Measurements from ENCODE around the gene LHFPL6.

The LHFPL6 gene

GRCh38 chr13:39391761-39392160, 211.2 kb downstream of the LHFPL6 start:
- no peak for TF ChIP-seq CTCF (IDR thresholded peaks at IDR 0.05)

- TF ChIP-seq CTCF (IDR thresholded peaks at IDR 0.05), result no peak
These were observed 214.0 kb downstream of the LHFPL6 start for GRCh38 chr13:39389013-39389412.

GRCh38 chr13:39385621-39386231, 217.3 kb downstream of the LHFPL6 start:
- TF ChIP-seq CTCF (IDR thresholded peaks at IDR 0.05), result no peak

GRCh38 chr13:39385154-39385553, 217.8 kb downstream of the LHFPL6 start:
- TF ChIP-seq CTCF (IDR thresholded peaks at IDR 0.05), result no peak

- TF ChIP-seq CTCF (IDR thresholded peaks at IDR 0.05), result no peak
These were observed 221.5 kb downstream of the LHFPL6 start for GRCh38 chr13:39381456-39381855.

- TF ChIP-seq CTCF (IDR thresholded peaks at IDR 0.05), result no peak
These were observed 223.0 kb downstream of the LHFPL6 start for GRCh38 chr13:39379667-39380655.

- no peak for TF ChIP-seq CTCF (IDR thresholded peaks at IDR 0.05)
These were observed 223.9 kb downstream of the LHFPL6 start for GRCh38 chr13:39379118-39379517.
